Left cardiac atrium (tissue), 4 donors: Measurements from ENCODE around the gene DYSF. TPM values are rescaled to one million over a fixed set of nuclear protein-coding genes. Genes with fewer than 3 reads are reported as not detected.
"Not testable (repeated sequence)": the region's sequence is repeated elsewhere in the genome, so short reads cannot be mapped to it uniquely, and the experiment has no call there.

Experiments
- ATAC-seq, 2 donors: fragments of 200-7000 bp; cut with Tn5 transposase; one replicate each; pipeline ENCODE4 v1.9.1; 2020; ENCODE audit warnings: mild to moderate bottlenecking in 2 of 2, moderate library complexity in 2 of 2
- DNase-seq: peaks from one replicate; pipeline ENCODE4 v3.0.0-alpha.2; 2020
- intact Hi-C, 2 donors: fragments of 100-400 bp; cut with DNase I; formaldehyde crosslinking; loops; one replicate each; pipeline versions ENCODE4 v1.14.1 to v1.15.1; 2022 to 2023
- long read RNA-seq: library from polyadenylated mRNA; unstranded; transcript quantifications from one replicate; pipeline ENCODE4 v2.0.0, GENCODE V29; 2021
- total RNA-seq, 2 donors: library from RNA; stranded (reverse); fragmentation: NEBNext Ultra II Directional; extraction: Animal tissue kit (Norgen Biotek cat#: 25700); gene quantifications; one replicate each; pipeline ENCODE4 v1.2.1, GENCODE V29; 2021
- donor health status: DM: no; HTN: yes; CAD: no.
- donor health status: DM: no; HTN: yes; CAD: no; lungs with severe emphysema.
- donor health status: DM: yes; HTN: yes; CAD: no.
- donor health status: Dilated cardiomyopathy.

Gene DYSF
- total RNA-seq, result 10 to 100 TPM; 36.8 to 45.8 TPM
- long read RNA-seq, full-length matches to known transcripts, result 2 of 24 reads
- long read RNA-seq, partial matches to known transcripts, result 19 of 24 reads
- long read RNA-seq, other reads (novel, unspliced or antisense), result 3 of 24 reads

- ATAC-seq, result peak; percentile 70 to 76
- peak; percentile 72 for DNase-seq
- intact Hi-C loops, result no loop called here
These were observed at the start of gene DYSF for GRCh38 chr2:71453404-71454220. Gene DYSF (plus strand): TSS chr2:71453561.

- DNase-seq, result no peak
- intact Hi-C loops, result no loop called here
- ATAC-seq, result no peak
These were observed 43.8 kb upstream of the DYSF start for GRCh38 chr2:71409611-71410010.

GRCh38 chr2:71410696-71411095 is 42.7 kb upstream of the DYSF start:
- intact Hi-C loops, result no loop called here
- ATAC-seq (no peak), DNase-seq (no peak)

GRCh38 chr2:71416866-71417265 is 36.5 kb upstream of the DYSF start:
- DNase-seq, ATAC-seq, intact Hi-C loops: not testable (repeated sequence)

GRCh38 chr2:71417300-71418202 is 35.8 kb upstream of the DYSF start:
- DNase-seq (no peak), ATAC-seq (no peak)
- intact Hi-C loops, result no loop called here

- DNase-seq (no peak), ATAC-seq (no peak)
- intact Hi-C loops, result no loop called here
These were observed 34.2 kb upstream of the DYSF start for GRCh38 chr2:71419145-71419544.

- ATAC-seq (no peak), DNase-seq (no peak)
- intact Hi-C loops, result no loop called here
These were observed 33.4 kb upstream of the DYSF start for GRCh38 chr2:71419976-71420375.

- no peak for DNase-seq
- ATAC-seq, result no peak
- intact Hi-C loops, result no loop called here
These were observed 30.6 kb upstream of the DYSF start for GRCh38 chr2:71422786-71423185.

- no peak for DNase-seq
- intact Hi-C loops, result no loop called here
- no peak for ATAC-seq
These were observed 29.4 kb upstream of the DYSF start for GRCh38 chr2:71423817-71424420.

- intact Hi-C loops, result no loop called here
- ATAC-seq, result no peak
These were observed 26.6 kb upstream of the DYSF start for GRCh38 chr2:71426721-71427120.

GRCh38 chr2:71428472-71429383 is 24.6 kb upstream of the DYSF start:
- intact Hi-C loops, result no loop called here

More at GRCh38 chr2:71426721-71427120, 26.6 kb upstream of the DYSF start:
- no peak for DNase-seq

GRCh38 chr2:71445142-71445541 is 8.2 kb upstream of the DYSF start:
- intact Hi-C loops, ATAC-seq, DNase-seq: not testable (repeated sequence)

More at GRCh38 chr2:71428472-71429383, 24.6 kb upstream of the DYSF start:
- ATAC-seq, result no peak
- no peak for DNase-seq

- no peak for DNase-seq
- ATAC-seq, result no peak
- intact Hi-C loops, result no loop called here
These were observed 6.9 kb upstream of the DYSF start for GRCh38 chr2:71446505-71446904.

GRCh38 chr2:71449343-71449742 is 4.0 kb upstream of the DYSF start:
- DNase-seq (no peak), ATAC-seq (no peak)
- intact Hi-C loops, result no loop called here

- intact Hi-C loops, result no loop called here
- DNase-seq (no peak), ATAC-seq (peak in 1 of 2 donors; percentile 12)
These were observed 1.7 kb upstream of the DYSF start for GRCh38 chr2:71451705-71452104.

GRCh38 chr2:71452565-71452964 is 796 bp upstream of the DYSF start:
- peak; percentile 25 to 67 for ATAC-seq
- intact Hi-C loops, result no loop called here
- peak; percentile 71 for DNase-seq

- intact Hi-C loops, result no loop called here
- DNase-seq (peak; percentile 60), ATAC-seq (peak; percentile 62 to 76)
These were observed 1.1 kb downstream of the DYSF start for GRCh38 chr2:71454221-71455010.
